Smooth muscle cell (in vitro differentiated cells): Measurements from ENCODE around the gene PITRM1. TPM values are rescaled to one million over a fixed set of nuclear protein-coding genes. Genes with fewer than 3 reads are reported as not detected.

Experiments used
- DNase-seq: peaks from one replicate; lab custom pipeline; 2025; ENCODE audit not compliant: unreplicated experiment; lab: John Stamatoyannopoulos, UW
- H2AFZ ChIP-seq: fragments of 200-600 bp; sonication (generic); 2 replicates; pipeline ENCODE4 v1.6.0; 2016; ENCODE audit warnings: antibody characterized with exemption, low read depth, mild to moderate bottlenecking
- H3F3A ChIP-seq: fragments of 200-600 bp; sonication (generic); 2 replicates; pipeline ENCODE4 v1.6.0; 2017; ENCODE audit warnings: antibody characterized with exemption, low read depth
- H3K27ac ChIP-seq: fragments of 200-600 bp; sonication (generic); 2 replicates; pipeline ENCODE4 v1.5.1; 2016; ENCODE audit warnings: low read depth, mild to moderate bottlenecking
- H3K27me3 ChIP-seq: fragments of 200-600 bp; sonication (generic); 2 replicates; pipeline ENCODE4 v1.6.1; 2016; ENCODE audit warnings: low read depth, mild to moderate bottlenecking
- H3K36me3 ChIP-seq: fragments of 200-600 bp; sonication (generic); 2 replicates; pipeline ENCODE4 v1.5.1; 2016; ENCODE audit warnings: low read depth
- H3K4me1 ChIP-seq: fragments of 200-600 bp; sonication (generic); 2 replicates; pipeline ENCODE4 v1.5.1; 2016; ENCODE audit warnings: low read depth
- H3K4me2 ChIP-seq: fragments of 200-600 bp; sonication (generic); 2 replicates; pipeline ENCODE4 v1.6.0; 2016; ENCODE audit warnings: mild to moderate bottlenecking
- H3K4me3 ChIP-seq: fragments of 200-600 bp; sonication (generic); 2 replicates; pipeline ENCODE4 v1.5.1; 2016; ENCODE audit warnings: mild to moderate bottlenecking
- H3K79me2 ChIP-seq: fragments of 200-600 bp; sonication (generic); 2 replicates; pipeline ENCODE4 v1.6.0; 2016; ENCODE audit warnings: low read depth, mild to moderate bottlenecking
- H3K9ac ChIP-seq: fragments of 200-600 bp; sonication (generic); 2 replicates; pipeline ENCODE4 v1.6.0; 2016; ENCODE audit warnings: low read depth
- H3K9me3 ChIP-seq: fragments of 200-600 bp; sonication (generic); replicated peaks from 2 replicates; pipeline ENCODE4 v1.5.1; 2016; ENCODE audit warnings: low read depth
- H4K20me1 ChIP-seq: fragments of 200-600 bp; sonication (generic); 2 replicates; pipeline ENCODE4 v1.6.0; 2016; ENCODE audit warnings: low read depth
- CTCF ChIP-seq: fragments of 200-600 bp; sonication (generic); IDR thresholded peaks from 2 replicates; pipeline ENCODE4 v1.5.1; 2017; ENCODE audit warnings: borderline replicate concordance, mild to moderate bottlenecking, antibody characterized with exemption; ENCODE audit not compliant: insufficient read depth, poor library complexity, severe bottlenecking
- WGBS: methylation state at CpG from one replicate; pipeline ENCODE4 v1.1.7; 2016; ENCODE audit warnings: low lambda C conversion rate; 5-methylcytosine and 5-hydroxymethylcytosine counted together
- polyA plus RNA-seq: library from polyadenylated mRNA; unstranded; fragments of >200 nt; fragmentation: Nextera tagmentation; extraction: Ambion mirVana; gene quantifications from 2 replicates; pipeline ENCODE4 v1.2.1, GENCODE V29; 2016
- total RNA-seq: library from RNA; depleted of rRNA; stranded (reverse); fragments of >200 nt; gene quantifications from 2 replicates; pipeline ENCODE4 v1.2.3, GENCODE V29; 2014

The PITRM1 gene
- total and polyA plus RNA-seq, 2 experiments from 2014 or later: 49.2 to 61.3 TPM

GRCh38 chr10:3104251-3104918, 68.2 kb downstream of the PITRM1 start:
- TF ChIP-seq CTCF: no peak
- Histone ChIP-seq H3K9me3 (no peaks in the 10 kb centered on the region), H2AFZ (no peak overlapping the region), H4K20me1 (no peaks in the 10 kb centered on the region), H3K9ac (no peak overlapping the region), H3K79me2 (peaks cover 31% of the 10 kb centered on the region), H3F3A (no peaks in the 10 kb centered on the region), H3K4me2 (no peak overlapping the region), H3K4me1 (no peaks in the 10 kb centered on the region), H3K4me3 (no peak overlapping the region), H3K27ac (peak overlapping the region; percentile 19), H3K36me3 (peaks cover 10% of the 10 kb centered on the region), H3K27me3 (no peaks in the 10 kb centered on the region)
- WGBS: 65% methylated on average over 28 of the region's 28 CpGs
- DNase-seq: no peak

GRCh38 chr10:3103646-3104045, 68.9 kb downstream of the PITRM1 start:
- Histone ChIP-seq H3K4me2 (no peak overlapping the region), H3F3A (peaks cover 4% of the 10 kb centered on the region), H4K20me1 (no peaks in the 10 kb centered on the region), H3K27ac (no peak overlapping the region), H3K9ac (no peak overlapping the region), H3K79me2 (peaks cover 34% of the 10 kb centered on the region), H3K9me3 (no peaks in the 10 kb centered on the region), H2AFZ (no peak overlapping the region), H3K36me3 (peaks cover 10% of the 10 kb centered on the region), H3K27me3 (no peaks in the 10 kb centered on the region), H3K4me3 (no peak overlapping the region), H3K4me1 (no peaks in the 10 kb centered on the region)
- WGBS: 97% methylated on average over 30 of the region's 30 CpGs
- no peak for DNase-seq
- TF ChIP-seq CTCF: no peak

DNA sequence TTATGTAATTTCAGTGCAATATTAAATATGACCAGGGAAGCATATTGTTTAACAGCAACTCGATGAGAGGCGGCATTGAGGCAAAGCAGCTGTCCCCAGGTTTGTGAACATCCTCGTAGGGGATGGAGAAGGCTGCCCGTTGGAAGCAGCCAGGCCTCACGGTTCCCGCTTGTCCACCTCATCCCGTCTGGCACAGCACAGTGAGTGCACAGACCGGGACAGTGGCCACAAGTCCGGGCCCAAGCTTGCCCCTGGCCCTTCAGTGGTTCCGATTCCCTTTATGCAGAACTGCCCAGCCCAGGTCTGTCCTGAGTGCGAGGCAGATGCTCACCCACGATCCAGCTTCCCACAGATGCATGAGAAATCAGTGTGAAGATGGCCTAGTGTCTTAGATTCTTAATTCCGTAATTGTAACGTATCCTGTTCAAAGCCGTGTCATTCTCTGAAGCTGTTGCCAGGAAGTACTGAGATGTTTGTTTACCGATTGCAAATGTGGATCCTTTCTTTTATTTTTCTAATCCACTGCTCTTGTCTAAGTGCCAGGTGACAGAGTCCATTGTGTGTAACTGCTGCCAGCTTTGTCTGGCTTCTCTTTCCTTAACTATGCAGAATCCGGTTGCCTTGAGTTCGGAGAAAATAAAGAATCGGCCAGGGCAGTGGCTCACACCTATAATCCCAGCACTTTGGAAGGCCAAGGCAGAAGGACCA, 69.7 kb downstream of the PITRM1 start:
- peaks cover 10% of the 10 kb centered on the region for H3K36me3 ChIP-seq
- peak overlapping the region; percentile 28 for H3K27ac ChIP-seq
- H3K4me3 ChIP-seq: no peak overlapping the region
- no peak overlapping the region for H3K4me2 ChIP-seq
- peaks cover 42% of the 10 kb centered on the region for H3K79me2 ChIP-seq
- no peaks in the 10 kb centered on the region for H3K4me1 ChIP-seq
- H3F3A ChIP-seq: peaks cover 8% of the 10 kb centered on the region
- no peak overlapping the region for H3K9ac ChIP-seq
- H3K27me3 ChIP-seq: no peaks in the 10 kb centered on the region
- TF ChIP-seq CTCF: no peak
- 87% methylated on average over 19 of the region's 19 CpGs for WGBS
- H3K9me3 ChIP-seq: no peaks in the 10 kb centered on the region
- DNase-seq: no peak
- H4K20me1 ChIP-seq: no peaks in the 10 kb centered on the region
- H2AFZ ChIP-seq: no peak overlapping the region
